HG02884 (cell line): ENCODE measurements around the gene MT3.
"Not testable (repeated sequence)": the region's sequence is repeated elsewhere in the genome, so short reads cannot be mapped to it uniquely, and the experiment has no call there.

Experiments used
- ATAC-seq: cut with Tn5 transposase; IDR thresholded peaks from one replicate; pipeline ENCODE4 v1.9.1; 2021; ENCODE audit warnings: mild to moderate bottlenecking, moderate library complexity; ENCODE audit not compliant: unreplicated experiment

Gene MT3

GRCh38 chr16:56577300-56577625 lies 12.1 kb upstream of the MT3 start:
- ATAC-seq, result no peak

GRCh38 chr16:56580391-56581048 lies 8.8 kb upstream of the MT3 start:
- ATAC-seq, result no peak

GRCh38 chr16:56582911-56583310 lies 6.4 kb upstream of the MT3 start:
- ATAC-seq, result not testable (repeated sequence)

- ATAC-seq, result no peak
Observed at GRCh38 chr16:56583351-56584168, 5.8 kb upstream of the MT3 start.

- no peak for ATAC-seq
Observed at GRCh38 chr16:56584276-56584675, 5.1 kb upstream of the MT3 start.

- no peak for ATAC-seq
Observed at GRCh38 chr16:56588781-56589140, 567 bp upstream of the MT3 start.

GRCh38 chr16:56591377-56592060 lies 2.2 kb downstream of the MT3 start:
- ATAC-seq, result no peak

GRCh38 chr16:56593573-56594291 lies 4.4 kb downstream of the MT3 start:
- no peak for ATAC-seq

GRCh38 chr16:56594292-56594619 lies 4.9 kb downstream of the MT3 start:
- no peak for ATAC-seq

GRCh38 chr16:56600398-56600999 lies 11.2 kb downstream of the MT3 start:
- no peak for ATAC-seq

GRCh38 chr16:56601325-56601724 lies 12.0 kb downstream of the MT3 start:
- no peak for ATAC-seq

GRCh38 chr16:56603589-56603988 lies 14.3 kb downstream of the MT3 start:
- no peak for ATAC-seq

GRCh38 chr16:56604966-56605365 lies 15.6 kb downstream of the MT3 start:
- no peak for ATAC-seq

GRCh38 chr16:56605475-56605874 lies 16.1 kb downstream of the MT3 start:
- no peak for ATAC-seq

GRCh38 chr16:56606071-56606475 lies 16.7 kb downstream of the MT3 start:
- ATAC-seq, result no peak

GRCh38 chr16:56606476-56607108 lies 17.3 kb downstream of the MT3 start:
- ATAC-seq, result no peak

GRCh38 chr16:56607109-56607618 lies 17.8 kb downstream of the MT3 start:
- no peak for ATAC-seq

- no peak for ATAC-seq
Observed at GRCh38 chr16:56607675-56608042, 18.3 kb downstream of the MT3 start.

GRCh38 chr16:56608043-56608875 lies 18.9 kb downstream of the MT3 start, which contains the start of gene MT2A:
MT2A (plus strand) TSS chr16:56608584; CDS start chr16:56608656, 72 bp downstream.
- peak; percentile 87 for ATAC-seq
